SK-N-SH treated with all-trans-retinoic acid at 6 μM for 48 hours (cell line): ENCODE measurements around the gene CEP57L1.

Experiments used
- ATAC-seq: fragments of 200-7000 bp; cut with Tn5 transposase; 3 replicates; pipeline ENCODE4 v1.9.1; 2020; ENCODE audit warnings: mild to moderate bottlenecking, moderate library complexity
- ARNTL ChIP-seq: fragments of 450-650 bp; formaldehyde crosslinking; IDR thresholded peaks from 2 replicates; pipeline ENCODE4 v1.5.0; 2020; ENCODE audit warnings: low read depth, mild to moderate bottlenecking, moderate library complexity, borderline replicate concordance
- BACH2 ChIP-seq: fragments of 250-450 bp; sonication (Bioruptor Pico); IDR thresholded peaks from 2 replicates; pipeline ENCODE4 v1.9.0; 2021; ENCODE audit warnings: mild to moderate bottlenecking, borderline replicate concordance
- CSDC2 ChIP-seq: fragments of 250-450 bp; sonication (Bioruptor Pico); IDR thresholded peaks from 2 replicates; pipeline ENCODE4 v1.5.0; 2020; ENCODE audit warnings: mild to moderate bottlenecking, moderate library complexity
- ESRRG ChIP-seq: fragments of 250-450 bp; sonication (Bioruptor Pico); IDR thresholded peaks from 2 replicates; pipeline ENCODE4 v1.6.1; 2021; ENCODE audit warnings: mild to moderate bottlenecking
- GLIS3 ChIP-seq: fragments of 250-450 bp; sonication (Bioruptor Pico); IDR thresholded peaks from 2 replicates; pipeline ENCODE4 v1.5.0; 2020; ENCODE audit warnings: mild to moderate bottlenecking, moderate library complexity
- ISL1 ChIP-seq: fragments of 250-450 bp; sonication (Bioruptor Pico); IDR thresholded peaks from 2 replicates; pipeline ENCODE4 v2.1.2; 2022; ENCODE audit warnings: mild to moderate bottlenecking, moderate library complexity
- OSR1 ChIP-seq: fragments of 250-450 bp; sonication (Bioruptor Pico); IDR thresholded peaks from 2 replicates; pipeline ENCODE4 v1.8.0; 2022; ENCODE audit warnings: moderate library complexity, mild to moderate bottlenecking, inconsistent platforms
- PPARA ChIP-seq: fragments of 250-450 bp; sonication (Bioruptor Pico); IDR thresholded peaks from 2 replicates; pipeline ENCODE4 v1.5.0; 2020; ENCODE audit warnings: mild to moderate bottlenecking, borderline replicate concordance
- RARB ChIP-seq: fragments of 250-450 bp; sonication (Bioruptor Pico); IDR thresholded peaks from 2 replicates; pipeline ENCODE4 v1.8.0; 2021; ENCODE audit warnings: mild to moderate bottlenecking, moderate library complexity
- TOX ChIP-seq: fragments of 250-450 bp; sonication (Bioruptor Pico); IDR thresholded peaks from 2 replicates; pipeline ENCODE4 v1.8.0; 2021; ENCODE audit warnings: mild to moderate bottlenecking, moderate library complexity, borderline replicate concordance
- TSHZ2 ChIP-seq: fragments of 250-450 bp; sonication (Bioruptor Pico); IDR thresholded peaks from 2 replicates; pipeline ENCODE4 v1.5.0; 2020; ENCODE audit warnings: mild to moderate bottlenecking, moderate library complexity
- ZC3H10 ChIP-seq: fragments of 250-450 bp; sonication (Bioruptor Pico); IDR thresholded peaks from 2 replicates; pipeline ENCODE4 v1.5.1; 2021; ENCODE audit warnings: mild to moderate bottlenecking, moderate library complexity
- ZFP3 ChIP-seq: fragments of 250-450 bp; sonication (Bioruptor Pico); IDR thresholded peaks from 2 replicates; pipeline ENCODE4 v1.5.0; 2020; ENCODE audit warnings: mild to moderate bottlenecking, moderate library complexity
- ZFP30 ChIP-seq: fragments of 450-650 bp; formaldehyde crosslinking; IDR thresholded peaks from 2 replicates; pipeline ENCODE4 v1.5.0; 2022; ENCODE audit warnings: mild to moderate bottlenecking, moderate library complexity
- ZNF565 ChIP-seq: fragments of 450-650 bp; formaldehyde crosslinking; conservative IDR thresholded peaks from 2 replicates; pipeline ENCODE4 v1.5.0; 2020; ENCODE audit warnings: low read depth, mild to moderate bottlenecking, moderate library complexity
- ZNF70 ChIP-seq: fragments of 450-650 bp; formaldehyde crosslinking; IDR thresholded peaks from 2 replicates; pipeline ENCODE4 v1.5.0; 2020; ENCODE audit warnings: mild to moderate bottlenecking, moderate library complexity
- ZNF8 ChIP-seq: fragments of 450-650 bp; formaldehyde crosslinking; IDR thresholded peaks from 2 replicates; pipeline ENCODE4 v1.5.0; 2020; ENCODE audit warnings: mild to moderate bottlenecking, moderate library complexity
- TF ChIP-seq, protein P1 (sequence below): fragments of 250-450 bp; sonication (Bioruptor Pico); IDR thresholded peaks from 2 replicates; pipeline ENCODE4 v1.8.0; 2021; ENCODE audit warnings: low read depth, mild to moderate bottlenecking, moderate library complexity, borderline replicate concordance
- TF ChIP-seq, protein P2 (sequence below): fragments of 250-450 bp; sonication (Bioruptor Pico); IDR thresholded peaks from 2 replicates; pipeline ENCODE4 v1.5.1; 2020; ENCODE audit warnings: low read depth, mild to moderate bottlenecking, moderate library complexity
- TF ChIP-seq, protein P3 (sequence below): fragments of 250-450 bp; sonication (Bioruptor Pico); IDR thresholded peaks from 2 replicates; pipeline ENCODE4 v1.8.0; 2020; ENCODE audit warnings: mild to moderate bottlenecking, moderate library complexity, borderline replicate concordance
- TF ChIP-seq, protein P4 (sequence below): fragments of 250-450 bp; sonication (Bioruptor Pico); IDR thresholded peaks from 2 replicates; pipeline ENCODE4 v1.5.1; 2021; ENCODE audit warnings: mild to moderate bottlenecking, moderate library complexity

Gene CEP57L1

GRCh38 chr6:109165392-109165974 is 70.2 kb downstream of the CEP57L1 start:
- peak; percentile 86 for ATAC-seq

GRCh38 chr6:109166673-109167072 is 71.4 kb downstream of the CEP57L1 start:
- ATAC-seq = no peak
- TF ChIP-seq ZC3H10 (CRISPR knock-in tag) (no peak), PPARA (CRISPR knock-in tag) (no peak), OSR1 (CRISPR knock-in tag) (no peak), BACH2 (CRISPR knock-in tag) (no peak), ZNF70 (CRISPR knock-in tag) (no peak), ZNF8 (CRISPR knock-in tag) (no peak), ZFP3 (CRISPR knock-in tag) (no peak), CSDC2 (CRISPR knock-in tag) (no peak), RARB (CRISPR knock-in tag) (no peak), ARNTL (no peak), ZNF565 (CRISPR knock-in tag) (no peak)
- TF ChIP-seq, protein P1, sequence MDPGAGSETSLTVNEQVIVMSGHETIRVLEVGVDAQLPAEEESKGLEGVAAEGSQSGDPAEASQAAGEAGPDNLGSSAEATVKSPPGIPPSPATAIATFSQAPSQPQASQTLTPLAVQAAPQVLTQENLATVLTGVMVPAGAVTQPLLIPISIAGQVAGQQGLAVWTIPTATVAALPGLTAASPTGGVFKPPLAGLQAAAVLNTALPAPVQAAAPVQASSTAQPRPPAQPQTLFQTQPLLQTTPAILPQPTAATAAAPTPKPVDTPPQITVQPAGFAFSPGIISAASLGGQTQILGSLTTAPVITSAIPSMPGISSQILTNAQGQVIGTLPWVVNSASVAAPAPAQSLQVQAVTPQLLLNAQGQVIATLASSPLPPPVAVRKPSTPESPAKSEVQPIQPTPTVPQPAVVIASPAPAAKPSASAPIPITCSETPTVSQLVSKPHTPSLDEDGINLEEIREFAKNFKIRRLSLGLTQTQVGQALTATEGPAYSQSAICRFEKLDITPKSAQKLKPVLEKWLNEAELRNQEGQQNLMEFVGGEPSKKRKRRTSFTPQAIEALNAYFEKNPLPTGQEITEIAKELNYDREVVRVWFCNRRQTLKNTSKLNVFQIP (CRISPR knock-in tag) = no peak

More at GRCh38 chr6:109165392-109165974, 70.2 kb downstream of the CEP57L1 start:
- TF ChIP-seq, protein P2, sequence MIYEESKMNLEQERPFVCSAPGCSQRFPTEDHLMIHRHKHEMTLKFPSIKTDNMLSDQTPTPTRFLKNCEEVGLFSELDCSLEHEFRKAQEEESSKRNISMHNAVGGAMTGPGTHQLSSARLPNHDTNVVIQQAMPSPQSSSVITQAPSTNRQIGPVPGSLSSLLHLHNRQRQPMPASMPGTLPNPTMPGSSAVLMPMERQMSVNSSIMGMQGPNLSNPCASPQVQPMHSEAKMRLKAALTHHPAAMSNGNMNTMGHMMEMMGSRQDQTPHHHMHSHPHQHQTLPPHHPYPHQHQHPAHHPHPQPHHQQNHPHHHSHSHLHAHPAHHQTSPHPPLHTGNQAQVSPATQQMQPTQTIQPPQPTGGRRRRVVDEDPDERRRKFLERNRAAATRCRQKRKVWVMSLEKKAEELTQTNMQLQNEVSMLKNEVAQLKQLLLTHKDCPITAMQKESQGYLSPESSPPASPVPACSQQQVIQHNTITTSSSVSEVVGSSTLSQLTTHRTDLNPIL (CRISPR knock-in tag) = no peak
- no peak for TF ChIP-seq ZFP3 (CRISPR knock-in tag)
- TF ChIP-seq CSDC2 (CRISPR knock-in tag) = no peak
- TF ChIP-seq TSHZ2 = no peak
- TF ChIP-seq ZNF70 (CRISPR knock-in tag) = no peak
- no peak for TF ChIP-seq ESRRG (CRISPR knock-in tag)
- TF ChIP-seq RARB (CRISPR knock-in tag) = no peak
- no peak for TF ChIP-seq ZFP30 (CRISPR knock-in tag)
- TF ChIP-seq GLIS3 (CRISPR knock-in tag) = no peak
- TF ChIP-seq ZNF565 (CRISPR knock-in tag) = no peak
- TF ChIP-seq ARNTL = no peak
- TF ChIP-seq ISL1 (CRISPR knock-in tag) = no peak
- TF ChIP-seq BACH2 (CRISPR knock-in tag) = no peak
- TF ChIP-seq OSR1 (CRISPR knock-in tag) = no peak
- TF ChIP-seq PPARA (CRISPR knock-in tag) = no peak
- TF ChIP-seq, protein P3, sequence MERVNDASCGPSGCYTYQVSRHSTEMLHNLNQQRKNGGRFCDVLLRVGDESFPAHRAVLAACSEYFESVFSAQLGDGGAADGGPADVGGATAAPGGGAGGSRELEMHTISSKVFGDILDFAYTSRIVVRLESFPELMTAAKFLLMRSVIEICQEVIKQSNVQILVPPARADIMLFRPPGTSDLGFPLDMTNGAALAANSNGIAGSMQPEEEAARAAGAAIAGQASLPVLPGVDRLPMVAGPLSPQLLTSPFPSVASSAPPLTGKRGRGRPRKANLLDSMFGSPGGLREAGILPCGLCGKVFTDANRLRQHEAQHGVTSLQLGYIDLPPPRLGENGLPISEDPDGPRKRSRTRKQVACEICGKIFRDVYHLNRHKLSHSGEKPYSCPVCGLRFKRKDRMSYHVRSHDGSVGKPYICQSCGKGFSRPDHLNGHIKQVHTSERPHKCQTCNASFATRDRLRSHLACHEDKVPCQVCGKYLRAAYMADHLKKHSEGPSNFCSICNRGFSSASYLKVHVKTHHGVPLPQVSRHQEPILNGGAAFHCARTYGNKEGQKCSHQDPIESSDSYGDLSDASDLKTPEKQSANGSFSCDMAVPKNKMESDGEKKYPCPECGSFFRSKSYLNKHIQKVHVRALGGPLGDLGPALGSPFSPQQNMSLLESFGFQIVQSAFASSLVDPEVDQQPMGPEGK (CRISPR knock-in tag) = no peak
- TF ChIP-seq TOX (CRISPR knock-in tag) = no peak

DNA sequence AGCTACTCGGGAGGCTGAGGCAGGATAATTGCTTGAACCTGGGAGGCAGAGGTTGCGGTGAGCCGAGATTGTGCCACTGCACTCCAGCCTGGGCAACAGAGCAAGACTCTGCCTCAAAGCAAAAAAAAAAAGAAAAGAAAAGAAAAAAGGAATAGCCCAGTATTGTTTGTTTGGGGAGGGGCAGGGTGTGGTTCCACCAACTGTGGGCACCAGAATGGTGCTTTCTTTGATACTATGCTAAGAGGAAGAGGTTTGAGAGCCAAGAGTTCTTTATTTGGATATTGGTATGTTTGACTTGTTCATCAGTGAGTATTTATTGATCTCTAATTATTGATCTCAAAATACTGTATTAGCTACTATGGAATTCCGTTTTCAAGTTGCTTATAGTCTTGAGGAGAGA is 72.3 kb downstream of the CEP57L1 start:
- ATAC-seq = no peak
- TF ChIP-seq, protein P1 (CRISPR knock-in tag) = no peak
- no peak for TF ChIP-seq TSHZ2
- no peak for TF ChIP-seq PPARA (CRISPR knock-in tag)
- TF ChIP-seq, protein P4, sequence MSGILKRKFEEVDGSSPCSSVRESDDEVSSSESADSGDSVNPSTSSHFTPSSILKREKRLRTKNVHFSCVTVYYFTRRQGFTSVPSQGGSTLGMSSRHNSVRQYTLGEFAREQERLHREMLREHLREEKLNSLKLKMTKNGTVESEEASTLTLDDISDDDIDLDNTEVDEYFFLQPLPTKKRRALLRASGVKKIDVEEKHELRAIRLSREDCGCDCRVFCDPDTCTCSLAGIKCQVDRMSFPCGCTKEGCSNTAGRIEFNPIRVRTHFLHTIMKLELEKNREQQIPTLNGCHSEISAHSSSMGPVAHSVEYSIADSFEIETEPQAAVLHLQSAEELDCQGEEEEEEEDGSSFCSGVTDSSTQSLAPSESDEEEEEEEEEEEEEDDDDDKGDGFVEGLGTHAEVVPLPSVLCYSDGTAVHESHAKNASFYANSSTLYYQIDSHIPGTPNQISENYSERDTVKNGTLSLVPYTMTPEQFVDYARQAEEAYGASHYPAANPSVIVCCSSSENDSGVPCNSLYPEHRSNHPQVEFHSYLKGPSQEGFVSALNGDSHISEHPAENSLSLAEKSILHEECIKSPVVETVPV (CRISPR knock-in tag) = no peak
- TF ChIP-seq CSDC2 (CRISPR knock-in tag) = no peak
- no peak for TF ChIP-seq TOX (CRISPR knock-in tag)
- TF ChIP-seq ZNF565 (CRISPR knock-in tag) = no peak
- no peak for TF ChIP-seq OSR1 (CRISPR knock-in tag)
- TF ChIP-seq ZFP30 (CRISPR knock-in tag) = no peak
- TF ChIP-seq ZNF8 (CRISPR knock-in tag) = no peak
